HCT116 (cell line): ENCODE measurements around the gene EPHA2. TPM values are rescaled to one million over a fixed set of nuclear protein-coding genes. Genes with fewer than 3 reads are reported as not detected.

ENCODE experiments used
- ATAC-seq: fragments of 200-7000 bp; cut with Tn5 transposase; 2 replicates; pipeline ENCODE4 v1.9.1; 2020; ENCODE audit warnings: mild to moderate bottlenecking, moderate library complexity
- BruUV-seq: library from RNA; stranded (reverse); fragments of 400-500 nt; replicated peaks from 2 replicates; lab custom pipeline; 2021; lab: Mats Ljungman, UMichigan
- CTCF ChIA-PET: fragments of 300-600 bp; sonication (Branson Sonifier 250); formaldehyde crosslinking; loops from one replicate; lab custom pipeline; 2021; ENCODE audit warnings: antibody characterized with exemption; lab: Charles Lee
- POLR2A ChIA-PET: fragments of 300-600, 350-600 bp; sonication (Branson Sonifier 250); formaldehyde crosslinking; loops from one replicate; lab custom pipeline; 2021; ENCODE audit warnings: antibody characterized with exemption; lab: Charles Lee
- RAD21 ChIA-PET, 2 experiments: fragments of 300-600 bp; sonication (Branson Sonifier 250); formaldehyde crosslinking; loops; one replicate each; lab custom pipeline; 2023; ENCODE audit warnings: low total read pairs in 2 of 2; ENCODE audit not compliant: uncharacterized antibody in 2 of 2, unreplicated experiment in 2 of 2, low non-redundant PET in 1 of 2; lab: Charles Lee
- DNase-seq: peaks from one replicate; pipeline ENCODE4 v3.0.0-alpha.2; 2010; ENCODE audit warnings: low read depth, low spot score
- H2AFZ ChIP-seq: fragments of 200-600 bp; shearing (Covaris generic), sonication (generic); 2 replicates; pipeline ENCODE4 v1.6.1; 2017; ENCODE audit warnings: low read depth, mixed run types, mixed read lengths, antibody characterized with exemption, low read length; ENCODE audit not compliant: poor library complexity, severe bottlenecking
- H3K27ac ChIP-seq: 2 replicates; pipeline ENCODE4 v1.5.1; 2012; ENCODE audit warnings: low read depth, low read length
- H3K27me3 ChIP-seq: fragments of 200-600 bp; sonication (generic); 2 replicates; pipeline ENCODE4 v1.6.1; 2016; ENCODE audit warnings: mixed run types, low read length, mixed read lengths; ENCODE audit not compliant: insufficient read depth
- H3K36me3 ChIP-seq, 2 experiments: fragments of 200-500 bp in 1 of 2; fragments of 200-600 bp in 1 of 2; sonication (Bioruptor generic) in 1 of 2; sonication (generic) in 1 of 2; 2 replicates each; pipeline versions ENCODE4 v1.5.1 to v1.6.1; 2014 to 2016; ENCODE audit warnings: low read length in 2 of 2, inconsistent platforms in 1 of 2, mixed read lengths in 1 of 2, mixed run types in 1 of 2; ENCODE audit not compliant: insufficient read depth in 2 of 2, control insufficient read depth in 1 of 2
- H3K4me1 ChIP-seq, 2 experiments: fragments of 200-600 bp in 1 of 2; sonication (generic) in 1 of 2; 2 replicates each; pipeline versions ENCODE4 v1.5.1 to v1.6.1; 2012 to 2017; ENCODE audit warnings: low read length in 2 of 2, inconsistent platforms in 1 of 2, mild to moderate bottlenecking in 1 of 2, mixed read lengths in 1 of 2, mixed run types in 1 of 2, moderate library complexity in 1 of 2; ENCODE audit not compliant: insufficient read depth in 2 of 2, control insufficient read depth in 1 of 2
- H3K4me2 ChIP-seq: fragments of 200-600 bp; sonication (generic); 2 replicates; pipeline ENCODE4 v1.6.1; 2017; ENCODE audit warnings: mixed run types, low read length, mixed read lengths
- H3K4me3 ChIP-seq, 2 experiments: fragments of 200-600 bp in 1 of 2; sonication (generic) in 1 of 2; replicated peaks in 1 of 2; 2 replicates each; pipeline ENCODE4 v1.5.1; 2011 to 2016; ENCODE audit warnings: low read length in 2 of 2, control low read depth in 1 of 2, low read depth in 1 of 2, mild to moderate bottlenecking in 1 of 2, mixed read lengths in 1 of 2, mixed run types in 1 of 2
- H3K79me2 ChIP-seq: fragments of 200-600 bp; sonication (generic); 2 replicates; pipeline ENCODE4 v1.6.1; 2017; ENCODE audit warnings: mild to moderate bottlenecking, mixed run types, low read length, moderate library complexity, mixed read lengths; ENCODE audit not compliant: insufficient read depth
- H3K9ac ChIP-seq: fragments of 200-600 bp; sonication (generic); 2 replicates; pipeline ENCODE4 v1.6.1; 2016; ENCODE audit warnings: low read length, mixed read lengths
- H3K9me2 ChIP-seq: fragments of 200-600 bp; sonication (generic), shearing (Covaris generic); 2 replicates; pipeline ENCODE4 v1.6.1; 2017; ENCODE audit warnings: mixed run types, mild to moderate bottlenecking, moderate library complexity; ENCODE audit not compliant: insufficient read depth
- H3K9me3 ChIP-seq, 2 experiments: fragments of 200-500 bp in 1 of 2; fragments of 200-600 bp in 1 of 2; sonication (Bioruptor generic) in 1 of 2; sonication (generic) in 1 of 2; 2 replicates each; pipeline ENCODE4 v1.6.1; 2014 to 2017; ENCODE audit warnings: low read length in 2 of 2, mixed read lengths in 2 of 2, inconsistent platforms in 1 of 2, low read depth in 1 of 2, mild to moderate bottlenecking in 1 of 2, mixed run types in 1 of 2, moderate library complexity in 1 of 2; ENCODE audit not compliant: control insufficient read depth in 1 of 2, insufficient read depth in 1 of 2
- H4K20me1 ChIP-seq: fragments of 200-600 bp; sonication (generic), shearing (Covaris generic); 2 replicates; pipeline ENCODE4 v1.6.1; 2017; ENCODE audit warnings: mixed run types, mild to moderate bottlenecking, moderate library complexity; ENCODE audit not compliant: insufficient read depth
- ATF3 ChIP-seq: IDR thresholded peaks from 2 replicates; pipeline ENCODE4 v1.6.1; 2012
- CEBPB ChIP-seq: IDR thresholded peaks from 2 replicates; pipeline ENCODE4 v1.6.1; 2012; ENCODE audit warnings: low read depth
- POLR2AphosphoS5 ChIP-seq: IDR thresholded peaks from 2 replicates; pipeline ENCODE4 v1.6.1; 2011; ENCODE audit warnings: mild to moderate bottlenecking, low read depth, low read length, moderate library complexity
- REST ChIP-seq: IDR thresholded peaks from 2 replicates; pipeline ENCODE4 v1.6.1; 2012; ENCODE audit warnings: low read depth
- intact Hi-C: fragments of 100-400 bp; cut with micrococcal nuclease; formaldehyde crosslinking; loops from 2 replicates; pipeline ENCODE4 v1.10.0; 2022
- total RNA-seq: library from RNA; stranded (reverse); gene quantifications from one replicate; pipeline ENCODE4 v1.2.1, GENCODE V29; 2021; ENCODE audit not compliant: unreplicated experiment

EPHA2 gene
- total RNA-seq, 1 experiment from 2014 or later = 164 TPM

GRCh38 chr1:16156848-16157495 is 1.1 kb upstream of the EPHA2 start:
- no TSS peak for BruUV-seq
- no peaks in the 10 kb centered on the region for H3K9me2 ChIP-seq
- RAD21 ChIA-PET = interaction anchor here (0.7 to 1.5 kb wide), 5 partner anchors 12 to 545 kb away, joined by 3 to 5 read pairs (median 3); no protein-coding TSS in a partner anchor
- H4K20me1 ChIP-seq = peaks cover 13% of the 10 kb centered on the region; the same call in 1 of the 2 replicates
- H3K27me3 ChIP-seq = no peaks in the 10 kb centered on the region
- CTCF ChIA-PET = interaction anchor here (1.1 to 1.8 kb wide), 5 partner anchors 12 to 78 kb away, joined by 3 to 11 read pairs (median 5); no protein-coding TSS in a partner anchor
- peaks cover 0 to 20% of the 10 kb centered on the region in 2 experiments; a peak in 1 of 4 replicates for H3K36me3 ChIP-seq
- TF ChIP-seq CEBPB = no peak
- TF ChIP-seq POLR2AphosphoS5 = peak; percentile 66; the same call in 1 of the 2 replicates
- TF ChIP-seq REST = no peak
- no peak for TF ChIP-seq ATF3
- peak overlapping the region; percentile 72 for H3K4me2 ChIP-seq
- H3K4me3 ChIP-seq = peak overlapping the region; percentile 75 to 93
- peaks cover 45% of the 10 kb centered on the region for H3K79me2 ChIP-seq
- H3K9ac ChIP-seq = peak overlapping the region; percentile 99
- intact Hi-C loops = loop anchor here (1.0 kb wide), 1 partner anchor 12 kb away; no protein-coding TSS in a partner anchor
- no peaks in the 10 kb centered on the region for H3K9me3 ChIP-seq
- no peak for DNase-seq
- peak; percentile 28 for ATAC-seq
- peak overlapping the region; percentile 96 for H3K27ac ChIP-seq
- POLR2A ChIA-PET = interaction anchor here (0.7 to 3.4 kb wide), 14 partner anchors 8 to 78 kb away, joined by 3 to 59 read pairs (median 5); no protein-coding TSS in a partner anchor
- H2AFZ ChIP-seq = no peak overlapping the region
- peaks cover 68 to 82% of the 10 kb centered on the region in 2 experiments for H3K4me1 ChIP-seq
